IPS-20b (cell line): ENCODE measurements around the gene COX4I1.

ENCODE experiments used
- H3K27ac ChIP-seq: one replicate; pipeline ENCODE4 v1.5.1; 2013; ENCODE audit warnings: low read length
- H3K27me3 ChIP-seq: 2 replicates; pipeline ENCODE4 v1.6.1; 2013; ENCODE audit warnings: mild to moderate bottlenecking, low read length, inconsistent platforms; ENCODE audit not compliant: insufficient read depth
- H3K36me3 ChIP-seq: 2 replicates; pipeline ENCODE4 v1.6.1; 2013; ENCODE audit warnings: low read depth, mild to moderate bottlenecking, inconsistent platforms, low read length, moderate library complexity; ENCODE audit not compliant: insufficient read depth
- H3K4me1 ChIP-seq: 2 replicates; pipeline ENCODE4 v1.6.1; 2013; ENCODE audit warnings: mild to moderate bottlenecking, control low read depth, inconsistent platforms, low read length, moderate library complexity; ENCODE audit not compliant: insufficient read depth
- H3K4me3 ChIP-seq: 2 replicates; pipeline ENCODE4 v1.5.1; 2013; ENCODE audit warnings: mild to moderate bottlenecking, low read length, inconsistent platforms
- H3K9ac ChIP-seq: 2 replicates; pipeline ENCODE4 v1.6.1; 2013; ENCODE audit warnings: low read depth, mild to moderate bottlenecking, inconsistent platforms, low read length, moderate library complexity
- H3K9me3 ChIP-seq: 2 replicates; pipeline ENCODE4 v1.6.1; 2013; ENCODE audit warnings: mild to moderate bottlenecking, low read depth, low read length, inconsistent platforms; ENCODE audit not compliant: insufficient read depth

COX4I1 gene

GRCh38 chr16:85755929-85756768, 43.3 kb upstream of the COX4I1 start:
- peaks cover 11% of the 10 kb centered on the region for H3K4me1 ChIP-seq

DNA sequence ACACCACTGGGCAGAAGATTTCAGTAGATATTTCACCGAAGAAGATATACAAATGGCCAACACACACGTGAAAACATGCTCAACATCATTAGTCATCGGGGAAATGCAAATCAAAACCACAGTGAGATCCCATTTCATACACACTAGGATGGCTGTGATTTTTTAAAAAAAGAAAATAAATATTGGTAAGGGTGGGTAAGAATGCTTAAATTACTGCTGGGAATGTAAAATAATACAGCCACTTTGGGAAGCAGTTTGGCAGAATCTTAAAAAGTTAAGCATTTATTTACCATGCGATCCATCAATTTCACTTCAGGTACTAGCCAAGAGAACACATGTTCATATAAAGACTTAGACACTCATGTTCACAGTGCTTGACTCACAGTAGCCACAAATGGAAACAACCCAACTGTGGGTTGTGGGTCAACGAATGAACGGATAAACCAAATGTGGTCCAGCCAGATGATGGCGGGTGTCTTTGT, 42.1 kb upstream of the COX4I1 start:
- H3K9ac ChIP-seq, result no peak overlapping the region
- peaks cover 5% of the 10 kb centered on the region; the same call in 1 of the 2 replicates for H3K4me1 ChIP-seq
- H3K4me3 ChIP-seq, result no peak overlapping the region
- H3K27ac ChIP-seq, result no peak overlapping the region
- no peaks in the 10 kb centered on the region for H3K36me3 ChIP-seq
- H3K9me3 ChIP-seq, result no peaks in the 10 kb centered on the region
- peaks cover 22% of the 10 kb centered on the region for H3K27me3 ChIP-seq

More at GRCh38 chr16:85755929-85756768, 43.3 kb upstream of the COX4I1 start:
- Histone ChIP-seq H3K27me3 (peaks cover 34% of the 10 kb centered on the region), H3K36me3 (no peaks in the 10 kb centered on the region), H3K4me3 (no peak overlapping the region), H3K9me3 (no peaks in the 10 kb centered on the region), H3K27ac (no peak overlapping the region), H3K9ac (no peak overlapping the region)

- Histone ChIP-seq H3K4me3 (no peak overlapping the region), H3K36me3 (no peaks in the 10 kb centered on the region), H3K4me1 (no peaks in the 10 kb centered on the region), H3K9ac (no peak overlapping the region), H3K9me3 (no peaks in the 10 kb centered on the region), H3K27me3 (peaks cover 4% of the 10 kb centered on the region; the same call in 1 of the 2 replicates), H3K27ac (no peak overlapping the region)
These were observed 40.4 kb upstream of the COX4I1 start for GRCh38 chr16:85759136-85759535.

DNA sequence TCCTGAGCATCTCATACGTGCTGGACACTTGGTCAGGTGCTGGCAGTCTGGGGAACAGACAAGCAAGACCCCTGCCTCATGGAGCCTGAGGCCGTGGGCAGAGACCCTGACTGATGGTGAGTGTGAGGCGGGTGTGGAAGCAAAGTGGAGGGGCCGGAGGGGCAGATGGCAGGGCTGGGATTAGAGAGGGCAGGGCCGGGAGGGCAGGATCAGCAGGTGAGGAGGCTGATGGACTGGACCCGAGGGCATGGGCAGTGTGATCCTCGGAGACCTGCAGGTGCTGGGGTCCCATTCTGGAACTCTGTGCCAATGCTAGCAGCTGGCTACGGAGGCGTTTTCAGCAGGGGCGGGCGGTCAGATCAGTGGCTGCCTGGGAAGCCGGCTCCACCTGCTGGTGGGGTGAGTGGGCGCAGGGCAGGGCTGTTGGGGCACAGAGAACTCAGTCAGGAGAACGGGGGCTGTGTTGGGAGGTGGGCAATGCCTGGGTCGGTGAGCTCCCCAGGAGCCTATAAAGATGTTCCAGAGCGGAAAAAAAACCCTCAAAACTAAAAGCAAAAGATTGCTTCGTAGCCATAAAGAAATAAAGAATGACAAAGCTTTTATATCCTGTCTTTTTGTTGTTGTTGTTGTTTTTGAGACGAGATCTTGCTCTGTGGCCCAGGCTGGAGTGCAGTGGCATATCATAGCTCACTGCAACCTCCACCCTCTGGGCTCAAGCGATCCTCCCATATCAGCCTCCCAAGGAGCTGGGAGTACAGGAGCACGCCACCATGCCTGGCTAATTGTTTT, 39.7 kb upstream of the COX4I1 start:
- no peaks in the 10 kb centered on the region for H3K36me3 ChIP-seq
- H3K9ac ChIP-seq, result no peak overlapping the region
- H3K4me3 ChIP-seq, result no peak overlapping the region
- H3K4me1 ChIP-seq, result no peaks in the 10 kb centered on the region
- H3K27me3 ChIP-seq, result no peaks in the 10 kb centered on the region
- no peaks in the 10 kb centered on the region for H3K9me3 ChIP-seq
- H3K27ac ChIP-seq, result no peak overlapping the region

- Histone ChIP-seq H3K9ac (no peak overlapping the region), H3K4me1 (0 out of 2 replicates have a peak, but pooled peaks cover 3% of the 10 kb centered on the region), H3K27ac (no peak overlapping the region), H3K4me3 (no peak overlapping the region), H3K27me3 (no peaks in the 10 kb centered on the region), H3K36me3 (no peaks in the 10 kb centered on the region), H3K9me3 (no peaks in the 10 kb centered on the region)
These were observed 37.6 kb upstream of the COX4I1 start for GRCh38 chr16:85761861-85762260.

- H3K4me3 ChIP-seq, result no peak overlapping the region
- H3K9me3 ChIP-seq, result no peaks in the 10 kb centered on the region
- H3K9ac ChIP-seq, result no peak overlapping the region
- H3K27me3 ChIP-seq, result no peaks in the 10 kb centered on the region
- H3K27ac ChIP-seq, result no peak overlapping the region
- H3K4me1 ChIP-seq, result peaks cover 10% of the 10 kb centered on the region
- no peaks in the 10 kb centered on the region for H3K36me3 ChIP-seq
These were observed 36.5 kb upstream of the COX4I1 start for GRCh38 chr16:85762970-85763369.

DNA sequence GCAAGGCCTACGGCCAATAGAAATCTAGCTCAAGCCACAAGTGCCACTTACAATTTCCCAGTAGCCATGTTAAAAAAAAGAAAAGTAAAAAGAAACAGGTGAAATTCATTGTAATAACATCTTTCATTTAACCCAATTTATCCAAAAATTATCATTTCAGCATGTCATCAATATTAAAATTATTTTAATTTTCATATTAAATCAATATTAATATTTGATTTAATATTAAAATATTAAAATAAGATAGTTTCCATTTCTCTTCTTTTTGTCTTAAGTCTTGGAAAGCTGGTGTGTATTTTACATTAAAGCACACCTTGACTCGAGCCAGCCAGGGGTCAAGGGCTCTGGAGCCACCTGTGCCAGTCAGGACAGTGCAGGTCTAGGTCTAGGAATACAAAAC, 35.9 kb upstream of the COX4I1 start:
- Histone ChIP-seq H3K36me3 (no peaks in the 10 kb centered on the region), H3K4me3 (no peak overlapping the region), H3K27me3 (no peaks in the 10 kb centered on the region), H3K9ac (no peak overlapping the region), H3K4me1 (peaks cover 15% of the 10 kb centered on the region), H3K27ac (no peak overlapping the region), H3K9me3 (no peaks in the 10 kb centered on the region)

GRCh38 chr16:85765211-85765610, 34.3 kb upstream of the COX4I1 start:
- H3K36me3 ChIP-seq, result no peaks in the 10 kb centered on the region
- no peak overlapping the region for H3K4me3 ChIP-seq
- no peak overlapping the region for H3K27ac ChIP-seq
- no peaks in the 10 kb centered on the region for H3K27me3 ChIP-seq
- H3K9ac ChIP-seq, result no peak overlapping the region
- H3K9me3 ChIP-seq, result no peaks in the 10 kb centered on the region
- H3K4me1 ChIP-seq, result peaks cover 15% of the 10 kb centered on the region

DNA sequence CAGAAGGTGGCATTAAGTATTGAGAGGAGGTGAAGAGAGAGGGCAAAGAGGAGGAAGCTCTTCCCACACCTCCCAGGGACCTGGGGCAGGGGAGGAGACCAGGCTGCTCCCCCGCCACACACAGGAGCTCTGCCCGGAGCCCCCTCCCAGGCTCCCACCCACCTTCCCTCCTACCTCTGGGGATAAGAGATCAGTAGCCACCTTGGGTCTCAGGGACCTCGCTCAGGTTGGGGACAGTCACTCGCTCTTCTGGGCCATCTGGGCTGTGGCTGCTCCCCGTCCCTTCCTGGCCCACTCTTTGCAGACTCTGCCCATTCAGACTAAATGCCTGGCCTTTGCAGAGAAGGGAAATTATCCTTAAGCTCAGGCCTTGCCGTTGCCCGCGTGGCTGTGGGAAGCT, 33.7 kb upstream of the COX4I1 start:
- H3K36me3 ChIP-seq, result no peaks in the 10 kb centered on the region
- no peaks in the 10 kb centered on the region for H3K9me3 ChIP-seq
- H3K27me3 ChIP-seq, result no peaks in the 10 kb centered on the region
- H3K4me1 ChIP-seq, result peaks cover 15% of the 10 kb centered on the region
- no peak overlapping the region for H3K9ac ChIP-seq
- H3K27ac ChIP-seq, result no peak overlapping the region
- H3K4me3 ChIP-seq, result no peak overlapping the region

GRCh38 chr16:85767531-85767930, 32.0 kb upstream of the COX4I1 start:
- Histone ChIP-seq H3K9me3 (no peaks in the 10 kb centered on the region), H3K36me3 (no peaks in the 10 kb centered on the region), H3K4me1 (peaks cover 15% of the 10 kb centered on the region), H3K9ac (no peak overlapping the region), H3K27me3 (no peaks in the 10 kb centered on the region), H3K27ac (no peak overlapping the region), H3K4me3 (no peak overlapping the region)

- Histone ChIP-seq H3K9me3 (no peaks in the 10 kb centered on the region), H3K4me3 (peak overlapping the region; percentile 16; the same call in 1 of the 2 replicates), H3K27ac (no peak overlapping the region), H3K4me1 (peaks cover 15% of the 10 kb centered on the region), H3K27me3 (no peaks in the 10 kb centered on the region), H3K36me3 (no peaks in the 10 kb centered on the region), H3K9ac (peak overlapping the region; percentile 0; the same call in 1 of the 2 replicates)
These were observed 31.3 kb upstream of the COX4I1 start for GRCh38 chr16:85768199-85768598.
